ENCODE results near the gene MRPL24.
"Not testable (repeated sequence)": the region's sequence is repeated elsewhere in the genome, so short reads cannot be mapped to it uniquely, and the experiment has no call there.

MRPL24 gene

DNA sequence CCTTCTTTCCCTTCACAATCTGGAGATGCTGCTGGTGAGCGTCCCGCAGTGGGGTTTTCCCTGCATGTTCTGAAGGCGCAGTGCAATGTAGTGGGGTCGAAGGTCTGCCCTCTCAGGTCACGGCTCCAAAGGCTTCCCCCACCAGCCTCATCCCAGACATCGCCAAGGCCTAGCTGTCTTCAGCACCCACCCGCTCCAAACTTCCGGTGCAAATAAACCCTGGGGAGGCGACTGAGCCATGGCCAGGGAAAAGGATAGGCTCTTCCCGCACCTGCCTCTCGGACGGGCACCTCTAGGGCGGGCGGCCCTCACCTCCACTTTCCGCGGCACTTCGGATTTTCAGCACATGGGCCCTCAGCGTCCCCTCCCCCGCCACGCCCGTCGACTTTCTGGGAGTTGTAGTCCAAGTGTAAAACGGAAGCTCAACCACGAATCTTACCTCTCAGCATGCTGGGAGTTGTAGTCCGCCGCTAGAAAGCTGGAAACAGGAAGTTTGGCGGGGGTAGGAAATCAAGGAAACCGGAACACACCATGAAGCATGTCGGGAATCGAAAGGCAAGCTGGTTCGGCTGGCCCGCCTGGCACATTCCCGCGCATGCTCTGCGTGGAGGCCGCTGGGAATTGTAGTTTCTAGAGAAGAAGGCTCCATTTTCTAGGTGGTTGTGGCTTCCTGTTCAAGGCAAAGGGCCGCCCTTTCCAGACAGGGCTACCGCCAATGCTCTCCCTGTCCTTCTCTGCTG lies at the start of gene MRPL24:
TSS of gene MRPL24 (minus strand) at position 348 of the 740 bp plus-strand sequence. CDS start 2,384 bp downstream, outside the sequence.
- peak; percentile 99 to 100 for DNase-seq

DNA sequence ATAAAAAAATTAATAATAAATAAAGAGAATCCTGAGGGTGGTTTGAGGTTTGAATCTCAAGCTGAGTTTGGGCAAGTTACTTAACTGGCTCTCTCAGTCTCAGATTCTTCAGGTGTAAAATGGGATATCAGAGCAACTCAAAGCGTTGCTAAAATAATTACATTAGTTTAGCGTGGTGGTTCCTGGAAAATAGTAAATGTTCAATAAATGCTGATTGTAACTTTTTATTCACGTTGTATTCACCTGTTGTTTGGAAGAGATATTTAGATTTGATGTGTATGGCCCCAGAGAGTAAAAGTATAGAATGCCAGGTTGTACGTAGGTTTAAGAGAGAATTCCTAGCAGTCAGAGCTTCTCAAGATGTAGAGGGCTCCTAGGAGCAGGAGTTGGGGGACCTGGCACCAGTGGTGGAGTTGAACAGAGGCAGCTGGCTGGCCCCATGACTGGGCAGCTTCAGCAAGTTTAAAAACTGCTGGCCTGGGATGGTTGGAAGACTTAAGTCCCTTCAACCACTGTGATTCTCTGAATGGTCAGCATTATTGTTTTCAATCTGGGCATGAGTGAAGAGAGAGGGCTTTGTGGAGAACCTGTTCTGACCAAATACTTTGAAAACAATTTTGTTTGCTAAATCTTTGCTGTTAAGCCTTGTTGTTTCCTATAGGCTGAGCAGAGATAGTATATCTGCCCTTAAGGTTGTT lies 48.9 kb upstream of the MRPL24 start:
- DNase-seq = no peak

DNA sequence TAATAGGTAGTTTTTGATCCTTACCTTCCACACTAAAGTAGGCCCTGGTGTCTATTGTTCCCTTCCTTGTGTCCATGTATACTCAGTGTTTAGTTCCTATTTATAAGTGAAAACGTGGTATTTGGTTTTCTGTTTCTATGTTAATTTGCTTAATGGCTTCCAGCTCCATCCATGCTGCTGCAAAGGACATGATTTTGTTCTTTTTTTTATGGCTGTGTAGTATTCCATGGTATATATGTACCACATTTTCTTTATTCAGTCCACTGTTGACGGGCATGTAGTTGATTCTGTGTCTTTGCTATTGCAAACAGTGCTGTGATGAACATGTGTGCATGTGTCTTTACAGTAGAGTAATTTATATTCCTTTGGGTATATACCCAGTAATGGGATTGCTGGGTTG lies 47.2 kb upstream of the MRPL24 start:
- no peak for DNase-seq

DNA sequence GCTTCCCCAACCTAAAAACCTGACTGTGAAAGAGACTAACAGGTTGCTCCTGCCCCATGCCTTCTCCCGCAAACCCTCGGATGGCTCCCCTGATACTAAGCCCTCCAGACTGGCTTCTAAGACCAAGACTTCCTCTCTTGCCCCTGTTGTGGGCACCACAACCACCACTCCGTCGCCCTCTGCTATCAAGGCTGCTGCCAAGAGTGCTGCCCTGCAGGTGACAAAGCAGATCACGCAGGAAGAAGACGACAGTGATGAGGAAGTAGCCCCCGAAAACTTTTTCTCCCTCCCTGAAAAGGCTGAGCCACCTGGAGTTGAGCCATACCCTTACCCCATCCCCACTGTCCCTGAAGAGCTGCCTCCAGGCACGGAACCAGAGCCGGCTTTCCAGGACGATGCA lies 45.8 kb upstream of the MRPL24 start:
- no peak for DNase-seq

DNA sequence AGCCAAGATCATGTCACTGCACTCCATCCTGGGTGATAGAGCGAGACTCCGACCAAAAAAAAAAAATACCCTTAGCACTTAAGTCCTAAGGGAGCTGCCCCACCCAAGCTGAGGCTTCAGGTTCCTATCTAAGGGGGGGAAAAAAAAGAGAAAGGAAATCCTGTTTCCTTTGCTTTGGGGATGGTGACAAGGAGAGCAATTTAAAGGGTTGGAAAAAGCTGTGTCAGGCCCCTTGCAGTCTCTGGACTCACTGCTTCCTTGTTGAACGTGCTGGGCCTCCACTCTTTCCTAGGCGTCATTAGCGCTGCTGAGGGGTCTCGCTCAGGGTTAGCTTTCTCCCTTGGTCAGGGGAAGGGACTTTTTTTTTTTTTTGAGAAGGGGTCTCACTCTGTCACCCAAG lies 44.6 kb upstream of the MRPL24 start:
- DNase-seq = no peak

DNA sequence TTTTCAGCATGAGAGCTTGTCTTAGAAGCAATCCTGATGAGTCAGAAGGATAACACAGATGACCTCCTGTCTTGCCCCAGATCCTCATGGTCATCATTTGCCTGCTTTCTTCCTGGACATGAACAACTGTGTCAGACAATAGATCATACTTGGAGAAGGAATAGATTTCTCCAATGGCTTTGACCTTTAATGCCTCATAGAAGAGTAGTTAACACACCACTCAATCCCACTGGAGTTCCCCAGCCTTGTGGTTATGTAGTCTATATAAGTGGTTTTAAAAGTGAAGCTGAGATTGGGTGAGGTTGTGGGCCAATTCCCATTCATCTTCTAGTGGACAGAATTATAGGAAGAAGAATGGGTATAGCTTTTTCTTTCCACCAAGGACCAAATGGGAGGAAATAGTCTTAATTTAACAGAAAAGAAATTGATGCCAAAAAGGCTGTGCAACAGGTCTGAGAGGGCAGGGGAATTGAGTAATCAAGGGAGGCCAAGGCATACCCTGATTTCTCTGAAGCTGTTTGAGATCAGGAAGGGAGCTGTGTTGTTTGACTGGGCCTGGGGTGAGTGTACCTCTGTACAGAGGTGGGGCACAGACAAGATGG lies 40.8 kb upstream of the MRPL24 start:
- no peak for DNase-seq

DNA sequence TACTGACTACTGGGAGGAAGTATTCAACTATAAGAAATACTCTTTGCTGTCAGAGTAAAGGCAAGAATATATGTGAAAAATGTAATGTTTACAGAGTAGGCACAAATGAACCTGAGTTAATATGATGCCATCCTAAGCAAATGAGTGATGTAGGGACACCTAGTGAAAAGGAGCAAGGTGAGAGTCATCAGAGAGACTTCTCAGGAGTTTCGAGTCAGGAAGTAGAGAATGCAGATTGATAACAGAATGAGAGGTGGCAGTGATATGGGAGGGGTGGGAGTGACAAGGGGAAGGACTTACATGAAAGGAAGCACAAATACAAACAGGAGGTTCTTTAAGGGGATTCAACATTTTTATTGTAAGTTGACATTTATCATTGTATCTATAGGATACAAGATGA lies 36.7 kb upstream of the MRPL24 start:
- DNase-seq = no peak

DNA sequence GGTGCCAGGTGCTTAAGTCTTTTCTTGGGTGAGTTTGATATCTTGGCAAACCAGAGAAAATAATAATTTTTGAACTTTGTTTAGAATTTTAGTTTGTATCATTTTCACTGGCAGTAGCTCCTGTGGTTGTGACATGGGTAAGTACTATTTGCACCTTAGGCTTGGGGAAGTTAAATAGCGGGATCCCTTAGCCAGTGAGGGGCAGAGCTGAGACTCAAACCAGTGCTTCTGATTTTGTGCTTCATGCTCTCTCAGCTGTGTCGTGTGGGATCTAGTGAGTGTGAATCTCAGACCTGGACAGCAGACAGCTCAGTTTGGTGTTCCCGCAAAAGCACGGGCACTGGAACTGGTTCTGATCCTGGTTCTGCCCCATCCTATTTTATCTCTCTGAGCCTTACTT lies 36.1 kb upstream of the MRPL24 start:
- DNase-seq = no peak

DNA sequence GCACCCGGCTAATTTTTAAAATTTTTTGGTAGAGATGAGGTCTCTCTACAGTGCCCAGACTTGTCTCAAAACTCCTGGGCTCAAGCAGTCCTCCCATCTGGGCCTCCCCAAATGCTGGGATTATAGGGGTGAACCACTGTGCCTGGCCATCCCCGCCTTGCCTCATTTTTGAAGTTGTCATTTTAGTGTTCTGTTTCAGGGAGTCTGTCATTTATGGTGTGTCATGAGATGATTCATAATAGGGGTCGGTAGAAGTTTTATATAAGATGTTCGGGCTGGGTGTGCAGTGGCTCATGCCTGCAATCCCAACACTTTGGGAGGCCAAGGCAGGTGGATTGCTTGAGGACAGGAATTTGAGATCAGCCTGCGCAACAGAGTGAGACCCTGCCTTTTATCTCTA lies 34.9 kb upstream of the MRPL24 start:
- no peak for DNase-seq

DNA sequence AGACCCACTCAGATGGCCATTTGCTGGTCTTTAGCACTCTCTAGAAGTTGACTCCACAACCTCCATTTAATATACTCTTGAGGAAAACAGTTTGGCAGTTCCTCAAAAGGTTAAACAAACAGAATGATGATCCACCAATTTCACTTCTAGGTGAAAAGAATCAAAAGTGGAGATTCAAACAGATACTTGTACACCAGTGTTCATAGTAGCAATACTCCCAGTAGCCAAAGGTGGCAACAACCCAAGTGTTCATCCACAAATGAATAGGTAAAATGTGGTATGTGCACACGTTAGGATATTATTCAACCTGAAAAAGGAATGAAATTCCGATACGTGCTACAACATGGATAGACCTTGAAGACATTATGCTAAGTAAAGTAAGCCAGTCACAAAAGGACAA lies 32.7 kb upstream of the MRPL24 start:
- no peak for DNase-seq

DNA sequence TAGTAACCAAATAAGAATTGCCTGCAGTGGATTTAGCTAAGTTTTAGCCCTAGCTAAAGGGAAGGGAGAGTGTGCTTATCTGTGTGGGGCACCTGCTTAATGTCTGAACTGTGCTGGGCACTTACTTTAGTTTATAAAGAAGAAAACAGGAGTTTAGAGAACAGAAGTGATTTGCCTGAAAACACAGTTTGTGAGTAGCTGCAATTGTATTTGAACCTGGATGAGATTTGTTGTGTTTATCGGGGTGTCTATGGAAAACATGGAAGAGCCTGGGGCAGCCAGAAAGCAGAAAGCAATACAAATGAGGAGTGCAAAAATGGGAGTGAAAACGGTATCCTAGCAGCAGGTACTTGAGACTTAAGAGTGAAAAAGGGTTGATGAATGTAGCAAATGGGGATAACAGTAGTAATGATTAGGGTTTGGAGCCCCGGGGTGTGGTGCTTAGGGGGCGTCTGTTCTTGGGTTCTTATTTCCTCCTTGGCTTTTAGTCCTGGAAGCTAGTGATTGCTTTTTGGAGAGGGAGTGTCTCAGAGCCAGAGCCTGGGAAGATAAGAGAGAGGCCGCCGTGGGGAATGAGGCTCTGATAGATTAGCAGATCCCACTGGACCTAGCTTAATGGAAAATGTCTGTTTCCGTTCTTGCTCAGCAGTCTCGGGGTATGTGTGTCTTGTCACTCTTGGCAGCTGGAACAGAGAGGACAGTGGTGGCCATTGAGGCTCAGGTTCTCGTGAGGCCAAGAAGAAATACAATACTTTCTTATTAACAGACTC lies 32.0 kb upstream of the MRPL24 start:
- no peak for DNase-seq

DNA sequence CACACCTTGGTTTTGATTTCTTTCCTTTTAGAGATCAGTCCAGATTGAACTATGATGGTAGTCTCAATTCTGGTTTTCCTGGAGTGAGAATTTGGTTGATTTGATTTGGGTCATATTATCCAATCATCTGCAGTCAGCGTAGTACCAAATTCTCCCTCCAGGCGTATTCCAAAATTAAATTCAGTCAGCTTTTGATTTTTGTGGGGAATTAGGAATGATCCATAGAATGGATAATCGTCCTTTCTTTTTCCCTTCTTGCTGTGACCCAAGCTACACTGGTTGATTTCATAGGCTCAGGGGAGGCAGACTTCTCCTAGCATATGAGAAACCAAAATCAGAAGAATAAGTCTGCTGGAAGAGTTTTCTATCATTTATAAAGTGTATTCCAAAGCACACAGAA lies 31.3 kb upstream of the MRPL24 start:
- no peak for DNase-seq

DNA sequence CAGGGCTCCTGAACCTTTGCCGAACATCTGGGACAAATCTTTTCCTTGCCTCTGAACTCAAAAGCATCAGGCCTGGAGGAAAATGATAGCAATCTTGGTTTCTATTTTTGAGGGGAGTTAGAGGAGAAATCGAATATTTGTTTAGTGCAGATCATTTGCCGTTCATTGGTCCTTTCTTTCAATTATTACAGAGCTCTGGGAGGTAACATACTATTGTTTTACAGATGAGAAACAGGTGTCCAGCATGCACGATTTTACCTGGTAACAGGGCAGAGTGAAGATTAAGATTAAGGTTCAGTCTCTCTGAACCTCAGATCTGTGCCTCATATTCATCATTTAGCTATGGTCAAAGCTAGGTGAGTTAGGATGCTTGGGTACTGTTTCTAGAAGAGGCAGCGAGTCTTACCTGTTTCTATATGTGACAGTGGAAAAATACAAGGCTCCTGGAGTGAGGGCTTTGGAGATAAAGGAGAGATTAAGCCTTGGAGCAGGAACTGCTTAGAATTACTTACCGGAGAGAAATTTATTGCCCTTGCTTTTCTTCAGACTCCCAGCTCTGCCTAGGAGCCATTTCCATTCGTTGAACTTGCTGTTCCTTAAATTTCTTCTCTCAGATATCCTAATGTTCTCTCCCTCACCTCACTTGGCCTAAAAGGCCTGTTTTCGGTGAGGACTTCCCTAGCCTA lies 27.9 kb upstream of the MRPL24 start:
- DNase-seq = no peak

DNA sequence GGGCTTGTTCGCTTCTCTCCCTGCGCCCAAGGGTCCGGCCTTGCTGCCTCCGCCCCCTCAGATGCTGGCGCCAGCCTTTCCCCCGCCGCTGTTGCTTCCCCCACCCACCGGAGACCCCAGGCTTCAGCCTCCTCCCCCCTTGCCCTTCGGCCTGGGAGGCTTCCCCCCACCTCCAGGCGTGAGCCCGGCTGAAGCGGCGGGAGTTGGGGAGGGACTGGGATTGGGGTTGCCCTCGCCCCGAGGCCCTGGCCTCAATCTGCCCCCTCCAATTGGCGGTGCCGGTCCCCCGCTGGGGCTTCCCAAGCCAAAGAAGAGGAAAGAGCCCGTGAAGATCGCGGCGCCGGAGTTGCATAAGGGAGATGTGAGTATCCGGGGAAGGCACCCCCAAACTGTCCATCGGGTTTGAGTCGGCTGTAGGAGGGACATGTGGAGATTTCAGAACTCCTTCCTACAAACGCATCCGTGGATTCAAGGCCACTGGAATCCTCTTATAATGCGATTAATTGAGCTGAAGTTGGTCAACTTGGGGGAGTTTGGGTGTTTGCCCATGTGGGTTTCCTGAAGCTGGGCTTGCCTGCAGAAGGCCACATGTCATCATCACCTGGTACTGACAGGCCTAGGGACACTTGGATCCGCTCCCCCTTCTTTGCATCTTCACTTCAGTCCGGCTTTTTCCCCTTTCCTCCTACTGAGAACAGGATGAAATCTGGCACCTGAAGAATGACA lies 27.2 kb upstream of the MRPL24 start:
- peak in 1 of 2 experiments; percentile 49 for DNase-seq

DNA sequence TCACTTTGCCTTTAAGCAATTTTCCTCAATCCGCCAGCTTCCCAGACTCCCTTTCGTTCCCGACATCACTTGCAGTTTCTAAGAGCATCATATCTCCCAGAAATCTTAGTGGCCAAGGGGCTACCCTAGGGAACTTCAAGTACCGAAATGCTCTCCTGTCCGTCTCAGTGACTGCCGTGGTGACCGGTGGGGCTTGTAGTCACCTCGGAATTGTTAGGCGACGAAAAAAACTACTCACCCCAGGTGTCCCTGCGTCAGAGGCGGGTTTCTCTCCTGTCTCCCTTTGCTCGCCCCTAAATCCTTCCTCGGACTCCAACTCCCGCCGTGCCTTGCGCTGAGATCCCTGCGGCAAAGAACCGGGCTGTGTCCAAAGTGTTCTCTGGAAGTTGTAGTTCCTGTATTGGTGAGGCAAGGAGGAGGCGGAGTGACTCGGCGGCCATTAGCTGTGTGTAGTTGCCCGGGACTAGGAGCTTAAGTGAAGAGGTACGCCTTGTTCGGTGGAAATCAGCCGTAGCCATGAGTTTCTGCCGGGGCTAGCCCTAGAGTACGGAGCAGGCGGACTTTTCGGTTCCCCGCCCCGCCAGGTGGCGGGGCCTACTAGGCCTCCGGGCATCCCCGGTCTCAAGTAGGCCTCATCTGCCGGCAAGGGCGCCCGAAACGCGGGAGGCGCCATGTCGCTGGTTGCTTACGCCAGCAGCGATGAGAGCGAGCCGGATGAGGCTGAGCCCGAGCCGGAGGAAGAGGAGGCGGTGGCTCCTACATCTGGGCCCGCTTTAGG lies 26.4 kb upstream of the MRPL24 start, which contains the start of gene PRCC:
TSS of gene PRCC (plus strand) at position 435 of the 778 bp plus-strand sequence. CDS start at position 672, 237 bp downstream.
- DNase-seq = peak; percentile 100

DNA sequence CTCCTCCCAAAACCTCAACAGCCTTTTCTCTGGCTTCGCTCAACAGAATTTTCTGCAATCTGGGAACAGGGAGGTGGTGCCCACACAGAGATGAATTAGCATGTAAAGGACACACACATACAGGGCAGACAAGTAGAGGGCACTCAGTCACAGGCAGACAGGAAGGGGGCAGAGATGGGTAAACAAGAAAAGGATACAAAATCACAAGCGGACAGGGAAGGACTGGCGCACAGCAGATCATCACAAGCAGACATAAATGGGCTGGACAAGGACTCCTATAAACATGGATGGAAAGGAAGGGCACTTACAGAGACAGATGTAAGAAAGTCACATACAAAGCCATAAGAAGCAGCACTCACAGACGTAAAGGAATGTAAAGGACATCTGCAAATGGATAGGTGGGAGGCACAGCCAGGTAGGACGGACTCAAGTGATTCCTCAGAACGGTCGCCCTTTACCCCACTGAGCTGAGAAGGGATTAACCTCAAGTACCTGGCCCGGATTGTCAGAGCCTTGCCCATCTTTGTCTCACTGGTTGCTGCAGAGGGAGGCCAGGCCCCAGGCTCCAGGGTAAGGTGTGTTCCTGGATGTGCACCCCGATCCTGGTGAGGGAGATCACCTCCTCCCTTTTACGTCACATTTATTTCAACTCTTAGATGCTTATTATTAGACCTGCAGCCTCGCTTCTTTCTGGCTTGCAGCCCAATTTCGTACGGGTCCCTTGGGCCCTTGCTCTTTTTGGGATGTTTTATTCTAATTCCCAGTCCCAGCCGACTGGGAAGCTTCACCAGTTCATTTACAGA lies 25.6 kb upstream of the MRPL24 start:
- no peak for DNase-seq

DNA sequence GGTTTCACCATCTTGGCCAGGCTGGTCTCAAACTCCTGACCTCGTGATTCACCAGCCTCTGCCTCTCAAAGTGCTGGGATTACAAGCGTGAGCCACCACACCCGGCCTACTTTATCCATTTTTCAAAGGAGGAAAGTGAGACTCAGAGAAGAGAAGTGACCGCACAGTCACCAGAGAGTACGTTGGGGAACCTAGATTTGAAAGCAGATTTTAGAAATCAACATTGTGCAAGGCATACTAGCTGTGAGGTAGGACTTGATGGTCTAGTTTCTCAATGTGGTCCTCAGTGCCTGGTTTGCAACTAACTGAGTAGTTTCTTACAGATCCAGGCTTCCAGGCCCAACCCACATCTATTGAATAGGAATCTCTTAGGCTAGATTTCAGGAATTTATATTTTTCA lies 24.8 kb upstream of the MRPL24 start:
- no peak for DNase-seq

DNA sequence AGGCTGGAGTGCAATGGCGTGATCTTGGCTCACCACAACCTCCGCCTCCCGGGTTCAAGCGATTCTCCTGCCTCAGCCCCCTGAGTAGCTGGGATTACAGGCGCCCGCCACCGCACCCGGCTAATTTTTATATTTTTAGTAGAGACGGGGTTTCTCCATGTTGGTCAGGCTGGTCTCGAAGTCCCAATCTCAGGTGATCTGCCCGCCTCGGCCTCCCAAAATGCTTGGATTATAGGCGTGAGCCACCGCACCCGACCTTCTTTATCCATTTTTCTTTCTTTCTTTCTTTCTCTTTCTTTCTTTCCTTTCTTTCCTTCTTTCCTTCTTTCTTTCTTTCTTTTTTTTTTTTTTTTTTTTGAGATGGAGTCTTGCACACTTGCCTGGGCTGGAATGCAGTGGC lies 24.2 kb upstream of the MRPL24 start:
- DNase-seq = not testable (repeated sequence)

DNA sequence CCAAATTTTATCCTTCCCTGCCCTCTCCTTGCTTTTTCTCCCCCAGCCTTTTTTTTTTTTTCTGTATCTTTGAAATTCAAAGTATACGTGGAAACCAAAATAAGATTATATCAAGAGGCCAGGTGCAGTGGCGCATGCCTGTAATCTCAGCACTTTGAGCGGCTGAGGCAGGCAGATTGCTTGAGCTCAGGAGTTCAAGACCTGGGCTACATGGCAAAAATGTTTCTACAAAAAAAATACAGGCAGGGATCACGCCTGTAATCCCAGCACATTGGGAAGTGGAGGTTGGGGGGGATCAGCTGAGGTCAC lies 19.9 kb upstream of the MRPL24 start:
- DNase-seq = no peak

DNA sequence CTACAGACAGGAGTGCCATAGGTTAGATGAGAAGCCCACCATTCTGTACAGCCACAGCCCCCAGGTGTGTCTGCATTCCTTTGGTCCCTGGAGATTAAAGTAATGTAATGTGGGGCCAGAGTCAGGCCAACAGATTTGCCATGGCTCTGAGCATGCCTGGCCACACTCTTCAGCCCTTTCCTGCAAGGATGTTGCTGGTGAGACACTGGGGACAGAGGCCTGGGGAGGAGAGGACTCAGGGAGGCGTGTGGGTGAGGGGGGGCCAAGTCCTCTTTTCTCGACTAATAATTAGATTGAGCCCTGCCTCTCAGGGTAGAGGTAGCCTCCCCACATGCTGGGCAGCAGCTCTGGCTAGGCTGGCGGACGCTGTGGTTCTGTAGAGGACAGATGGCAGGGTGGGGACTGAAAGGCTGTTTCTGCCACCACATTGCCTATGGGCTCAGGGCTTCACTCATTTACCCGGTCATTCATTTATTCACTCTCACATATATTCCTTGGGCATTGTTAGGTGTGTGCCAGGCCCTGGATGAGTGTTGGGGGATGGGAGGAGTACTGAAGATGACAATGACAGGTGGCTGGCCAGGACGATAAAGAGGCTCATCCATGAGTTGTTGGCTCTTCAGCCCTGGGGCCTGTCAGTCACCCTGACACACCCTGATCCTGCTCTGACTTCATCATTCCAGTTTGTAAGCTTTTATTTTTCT lies 19.4 kb upstream of the MRPL24 start:
- DNase-seq = peak; percentile 44 to 78

All from NCI-H187 (cell line).